Measurements from ENCODE around the gene NEXMIF.
"Not testable (repeated sequence)": the region's sequence is repeated elsewhere in the genome, so short reads cannot be mapped to it uniquely, and the experiment has no call there.

The NEXMIF gene

GRCh38 chrX:74797338-74797887, 127.8 kb downstream of the NEXMIF start:
- no peak for DNase-seq (ENCODE audit: low read depth)

- no peak for DNase-seq (ENCODE audit: low read depth)
These were observed 136.6 kb downstream of the NEXMIF start for GRCh38 chrX:74788545-74789086.

GRCh38 chrX:74784629-74785028, 140.6 kb downstream of the NEXMIF start:
- DNase-seq (ENCODE audit: low read depth) = no peak

- DNase-seq (ENCODE audit: low read depth) = no peak
These were observed 143.7 kb downstream of the NEXMIF start for GRCh38 chrX:74781507-74782034.

- no peak for DNase-seq (ENCODE audit: low read depth)
These were observed 146.1 kb downstream of the NEXMIF start for GRCh38 chrX:74779175-74779574.

- no peak for DNase-seq (ENCODE audit: low read depth)
These were observed 150.3 kb downstream of the NEXMIF start for GRCh38 chrX:74774988-74775387.

GRCh38 chrX:74736450-74736849, 188.8 kb downstream of the NEXMIF start:
- DNase-seq (ENCODE audit: low read depth) = no peak

- no peak for DNase-seq (ENCODE audit: low read depth)
These were observed 220.0 kb downstream of the NEXMIF start for GRCh38 chrX:74705269-74705668.

- DNase-seq (ENCODE audit: low read depth) = not testable (repeated sequence)
These were observed 223.9 kb downstream of the NEXMIF start for GRCh38 chrX:74701343-74701742.

- DNase-seq (ENCODE audit: low read depth) = no peak
These were observed 240.8 kb downstream of the NEXMIF start for GRCh38 chrX:74684466-74684865.

All from non-pigmented ciliary epithelial cell (primary cell).